ENCODE results near the gene PLA2G6.

GRCh38 chr22:38165922-38166593, 15.6 kb downstream of the PLA2G6 start:
- TF ChIP-seq CTCF (IDR thresholded peaks at IDR 0.05) (no peak), POLR2A (IDR thresholded peaks at IDR 0.05) (no peak), POLR2AphosphoS5 (IDR thresholded peaks at IDR 0.05; ENCODE audit: insufficient read depth in 1 of 2, low read depth in 1 of 2) (no peak)
